A172 (cell line): Measurements from ENCODE around the gene TRIO. TPM values are rescaled to one million over a fixed set of nuclear protein-coding genes. Genes with fewer than 3 reads are reported as not detected.
A peak's percentile ranks its signal among the peaks of the same experiment; 100 is the strongest.

Source experiments
- DNase-seq: peaks from one replicate; pipeline ENCODE4 v3.0.0-alpha.2; 2015; ENCODE audit warnings: low spot score
- total RNA-seq: library from RNA; depleted of rRNA; stranded (reverse); fragments of >200 nt; shearing (Covaris generic); gene quantifications from 2 replicates; pipeline ENCODE4 v1.2.3, GENCODE V29; 2014

TRIO gene
- total RNA-seq, 1 experiment from 2014 or later: 180 TPM

DNA sequence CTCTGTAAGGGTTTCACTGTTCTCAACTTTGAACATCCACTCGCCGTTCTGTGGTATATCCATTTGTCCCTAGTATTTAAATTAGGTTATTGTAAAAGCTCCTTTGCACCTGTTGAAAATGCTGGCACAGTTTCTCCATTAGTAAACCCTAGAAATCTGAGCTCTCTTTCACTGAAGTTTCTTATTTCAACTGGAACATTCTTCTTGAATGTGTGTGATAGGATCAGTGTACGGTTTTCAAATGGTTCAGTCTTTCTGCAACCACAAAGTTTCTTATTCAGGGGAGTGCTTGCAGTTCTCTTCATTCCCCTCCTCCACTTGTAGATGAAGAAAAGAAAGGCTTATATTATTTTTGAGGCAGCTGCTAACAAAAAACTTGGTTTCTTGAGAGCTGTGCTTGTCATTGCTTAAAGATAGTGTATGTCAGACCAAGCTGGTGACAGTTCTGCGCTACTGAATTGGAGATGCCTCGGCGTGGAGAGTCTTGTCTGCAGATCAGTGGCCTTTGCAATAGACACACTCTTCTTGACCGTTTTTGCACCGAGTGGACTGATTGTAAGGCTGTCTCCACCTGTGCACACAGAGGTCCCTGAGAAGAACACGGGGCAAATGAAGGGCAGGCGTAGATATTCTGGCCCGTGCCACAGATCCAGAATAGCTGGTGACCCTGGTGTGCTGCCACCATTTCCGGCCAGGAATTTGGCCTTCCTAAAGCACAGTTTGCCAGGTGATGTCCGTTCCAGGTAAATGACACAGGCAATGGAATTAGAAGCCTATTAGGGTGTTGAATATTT lies 102.2 kb downstream of the TRIO start:
- no peak for DNase-seq

- no peak for DNase-seq
Measured at GRCh38 chr5:14246350-14247053, 103.4 kb downstream of the TRIO start.

- no peak for DNase-seq
Measured at GRCh38 chr5:14247054-14247386, 103.9 kb downstream of the TRIO start.

DNA sequence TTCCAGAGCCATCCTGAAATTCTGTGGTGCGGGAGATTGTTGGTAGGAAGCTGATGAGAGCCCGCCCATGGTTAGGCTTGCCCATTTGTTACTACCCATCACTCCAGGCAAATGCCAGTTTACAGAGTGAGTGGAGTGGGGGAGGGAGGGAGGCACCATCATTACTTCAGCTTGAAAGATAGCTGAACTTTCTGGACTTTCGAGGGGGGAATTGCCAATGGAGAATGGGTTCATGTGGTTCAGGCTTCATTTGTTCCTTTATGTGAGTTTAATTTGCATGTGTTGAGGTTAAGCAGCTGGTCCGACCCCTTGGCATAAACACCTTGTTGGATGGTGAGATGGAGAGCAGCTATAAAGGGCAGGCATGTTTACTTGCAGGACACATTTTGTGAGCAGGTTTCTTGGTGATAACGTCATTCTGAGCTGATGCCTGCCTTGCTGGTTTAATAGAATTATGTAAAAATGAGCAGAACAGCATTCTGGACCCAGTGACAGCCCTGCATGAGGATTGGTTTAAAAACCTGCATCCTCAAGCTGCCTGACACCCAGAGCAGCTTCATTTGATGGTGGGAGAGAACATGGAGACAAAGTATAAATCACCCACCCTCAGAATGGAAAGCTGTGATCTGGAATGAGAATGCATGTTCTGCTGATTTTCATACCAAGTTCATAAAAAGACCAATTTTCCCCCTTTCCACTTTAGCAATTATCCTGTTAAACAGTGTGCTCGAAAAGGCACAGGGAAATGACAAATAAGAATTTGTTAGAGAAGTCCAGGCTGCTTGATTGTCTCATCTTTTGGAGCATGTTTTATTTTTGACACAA lies 106.3 kb downstream of the TRIO start:
- no peak for DNase-seq

DNA sequence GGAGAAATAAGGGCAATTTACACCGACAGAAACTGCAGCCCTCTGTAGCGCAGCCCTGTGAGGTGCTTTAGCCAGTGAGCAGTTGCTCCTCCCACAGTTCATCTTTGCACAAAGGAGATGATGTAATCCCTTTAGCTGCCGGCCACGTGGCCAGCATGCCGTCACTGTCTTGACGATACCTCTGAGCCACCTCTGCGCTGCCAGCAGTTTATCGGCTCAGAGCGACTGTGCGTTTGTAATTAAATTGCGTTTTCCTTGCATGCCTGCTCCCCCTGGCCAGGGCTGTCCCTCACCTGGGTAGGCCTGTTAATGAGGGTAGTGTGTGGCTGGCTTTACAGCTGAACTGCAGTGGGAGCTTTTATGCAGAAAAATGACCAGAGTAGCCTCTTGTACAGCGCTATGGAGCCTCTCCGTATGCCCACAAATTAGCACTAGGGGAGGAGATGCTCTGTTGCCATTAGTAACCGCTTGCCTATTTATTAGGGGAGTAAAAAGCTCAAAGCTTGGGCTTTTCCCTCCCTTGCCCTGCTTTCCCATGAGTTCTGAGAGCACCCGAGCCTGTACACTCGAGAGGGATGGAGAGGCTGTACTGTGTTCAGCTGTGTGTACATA lies 107.0 kb downstream of the TRIO start:
- peak; percentile 94 for DNase-seq

DNA sequence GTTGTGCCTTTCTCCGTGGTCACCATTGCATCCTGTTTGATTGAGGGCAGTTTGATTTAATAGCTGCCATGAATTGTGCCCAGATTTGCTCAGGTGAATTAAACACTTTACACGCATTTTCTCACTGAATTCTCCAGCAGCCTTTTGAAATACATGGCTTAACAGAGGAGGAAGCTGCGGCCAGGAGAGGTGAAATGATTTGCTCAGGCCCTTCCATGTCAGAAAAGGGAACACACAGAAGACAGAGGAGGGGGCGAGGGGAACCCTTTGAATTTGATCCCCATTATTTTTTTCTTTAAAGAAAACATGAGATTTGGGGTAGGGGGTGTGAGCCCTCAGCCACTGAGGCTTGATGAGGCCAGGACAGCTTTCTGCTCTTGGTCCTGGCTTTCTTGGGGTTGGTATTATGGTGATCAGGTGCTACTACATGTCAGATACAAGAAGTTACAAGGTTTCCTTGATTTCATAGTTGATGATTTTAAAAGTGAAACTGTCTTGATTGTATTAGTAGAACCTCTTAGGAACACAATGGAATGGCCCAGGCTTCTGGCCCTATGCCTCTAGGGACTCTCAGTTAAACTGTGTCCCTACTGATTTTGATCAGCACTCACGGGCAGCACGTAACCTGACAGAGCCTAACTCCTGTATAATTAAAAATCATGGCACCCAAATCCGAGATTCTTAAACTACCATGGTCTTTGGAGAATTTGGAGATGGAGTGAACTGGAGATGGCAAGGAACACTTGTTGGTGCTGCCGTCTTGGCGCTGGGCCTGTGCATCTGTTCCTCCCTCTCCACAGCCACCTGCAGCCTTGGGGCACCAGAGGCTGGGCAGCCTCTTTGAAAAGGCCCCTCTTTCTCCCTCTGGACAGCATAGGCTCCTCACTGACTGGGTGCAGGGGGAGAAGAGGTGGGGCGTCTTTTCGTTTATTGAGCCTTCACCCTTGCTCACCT lies 107.9 kb downstream of the TRIO start:
- no peak for DNase-seq

GRCh38 chr5:14251733-14252132 lies 108.6 kb downstream of the TRIO start:
- DNase-seq: no peak

DNA sequence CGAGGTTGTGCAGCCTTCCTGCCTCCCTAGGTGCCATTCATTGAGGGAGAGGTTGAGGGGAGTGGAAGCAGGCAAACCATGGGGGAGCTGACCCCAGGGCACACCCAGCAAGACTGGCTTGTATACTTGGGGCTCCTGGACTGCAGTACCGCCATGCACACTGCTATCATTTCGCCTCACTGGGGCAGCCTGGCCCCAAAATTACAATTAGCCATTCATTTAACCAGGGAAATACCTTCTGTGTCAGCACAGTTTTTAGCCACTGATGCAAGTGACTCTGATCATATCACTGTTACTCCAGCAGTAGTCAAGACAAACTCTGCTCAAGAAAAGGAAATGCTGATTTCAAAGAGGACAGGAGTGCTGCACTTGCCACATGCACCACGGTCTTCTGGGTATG lies 109.7 kb downstream of the TRIO start:
- DNase-seq: no peak

DNA sequence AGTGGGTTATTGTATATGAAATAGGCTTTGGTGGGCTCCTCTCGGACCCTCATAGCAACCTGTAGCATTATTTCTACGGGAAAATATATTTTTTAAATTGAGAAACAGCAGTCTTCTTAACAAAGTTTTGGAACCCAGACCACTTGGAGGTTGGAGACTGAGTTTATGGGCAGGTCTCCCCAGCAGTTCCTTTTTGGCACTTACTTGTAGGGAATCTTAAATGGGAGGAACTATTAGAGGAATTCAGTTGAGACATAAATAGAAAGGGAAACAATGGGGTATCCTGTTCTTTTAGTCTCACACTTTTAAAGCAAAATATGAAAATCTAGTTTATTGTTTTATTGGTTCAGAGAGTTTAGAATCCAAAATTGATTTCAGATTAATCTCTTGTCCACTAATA lies 111.5 kb downstream of the TRIO start:
- no peak for DNase-seq

DNA sequence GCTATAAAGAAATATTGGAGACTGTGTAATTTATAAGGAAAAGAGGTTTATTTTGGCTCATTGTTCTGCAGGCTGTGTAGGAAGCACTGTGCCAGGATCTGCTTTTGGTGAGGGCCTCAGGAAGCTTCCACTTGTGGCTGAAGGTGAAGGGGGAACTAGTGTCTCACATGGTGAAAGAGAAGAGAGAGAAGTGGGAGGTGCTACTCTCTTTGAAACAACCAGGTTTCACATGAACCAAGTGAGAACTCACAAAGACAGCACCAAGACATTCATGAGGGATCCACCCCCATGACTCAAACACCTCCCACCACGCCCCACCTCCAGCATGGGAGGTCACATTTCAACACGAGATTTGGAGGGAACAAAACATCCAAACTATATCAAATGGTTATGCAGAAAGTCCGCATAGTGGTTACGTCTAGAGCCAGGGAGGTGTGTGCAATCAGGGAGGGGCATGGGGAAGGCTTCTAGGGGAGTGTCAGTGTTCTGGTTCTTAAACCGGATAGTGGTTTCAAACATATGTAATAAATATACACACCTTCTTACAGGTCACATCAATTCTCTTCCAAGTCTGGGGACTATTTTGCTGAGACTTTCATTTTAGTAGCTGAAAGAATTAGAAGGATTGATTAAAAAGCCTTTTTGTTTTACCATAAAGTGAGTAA lies 113.0 kb downstream of the TRIO start:
- no peak for DNase-seq

- DNase-seq: no peak
Measured at GRCh38 chr5:14256756-14257393, 113.7 kb downstream of the TRIO start.

DNA sequence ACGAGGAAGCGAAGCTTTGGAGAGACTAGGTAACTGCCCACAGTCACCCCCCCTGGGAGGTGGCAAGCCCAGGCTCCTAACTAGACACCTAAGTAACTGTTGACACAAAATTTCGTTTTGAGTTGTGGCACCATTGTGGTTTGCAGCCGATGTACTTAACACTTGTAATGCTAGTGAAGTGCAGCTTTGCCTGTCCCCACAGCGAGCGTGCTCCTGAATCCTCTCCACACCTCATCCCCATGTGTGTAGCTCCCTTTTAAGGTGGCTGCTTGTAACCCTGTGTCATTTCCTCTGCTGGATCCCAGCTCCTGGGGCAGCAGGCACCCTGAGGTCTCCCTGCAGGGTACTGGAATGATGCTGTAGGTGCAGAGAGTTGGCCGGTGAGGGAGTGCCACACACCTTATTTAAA lies 114.9 kb downstream of the TRIO start:
- DNase-seq: no peak

DNA sequence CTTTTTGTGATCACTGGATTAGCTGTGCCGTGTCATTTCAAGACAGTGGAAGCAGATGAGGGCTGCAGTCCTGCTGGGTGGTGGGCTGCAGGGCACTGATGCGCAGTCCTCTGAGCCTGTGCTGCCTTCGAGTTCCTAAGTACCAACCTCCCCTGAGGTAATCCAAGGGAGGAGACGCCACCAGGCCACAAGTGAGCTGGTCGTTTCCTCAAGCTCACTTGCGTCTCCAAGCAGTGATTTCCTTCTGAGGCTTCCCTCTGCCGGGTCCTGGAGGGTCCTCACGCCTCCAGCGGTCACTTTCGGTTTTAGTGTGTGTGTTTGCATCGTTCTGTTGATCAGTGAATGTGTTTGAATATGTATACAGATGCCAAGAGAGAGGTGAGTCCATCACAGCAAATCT lies 115.7 kb downstream of the TRIO start:
- no peak for DNase-seq

- DNase-seq: no peak
Measured at GRCh38 chr5:14260637-14261036, 117.5 kb downstream of the TRIO start.

GRCh38 chr5:14261235-14261634 lies 118.1 kb downstream of the TRIO start:
- DNase-seq: no peak

DNA sequence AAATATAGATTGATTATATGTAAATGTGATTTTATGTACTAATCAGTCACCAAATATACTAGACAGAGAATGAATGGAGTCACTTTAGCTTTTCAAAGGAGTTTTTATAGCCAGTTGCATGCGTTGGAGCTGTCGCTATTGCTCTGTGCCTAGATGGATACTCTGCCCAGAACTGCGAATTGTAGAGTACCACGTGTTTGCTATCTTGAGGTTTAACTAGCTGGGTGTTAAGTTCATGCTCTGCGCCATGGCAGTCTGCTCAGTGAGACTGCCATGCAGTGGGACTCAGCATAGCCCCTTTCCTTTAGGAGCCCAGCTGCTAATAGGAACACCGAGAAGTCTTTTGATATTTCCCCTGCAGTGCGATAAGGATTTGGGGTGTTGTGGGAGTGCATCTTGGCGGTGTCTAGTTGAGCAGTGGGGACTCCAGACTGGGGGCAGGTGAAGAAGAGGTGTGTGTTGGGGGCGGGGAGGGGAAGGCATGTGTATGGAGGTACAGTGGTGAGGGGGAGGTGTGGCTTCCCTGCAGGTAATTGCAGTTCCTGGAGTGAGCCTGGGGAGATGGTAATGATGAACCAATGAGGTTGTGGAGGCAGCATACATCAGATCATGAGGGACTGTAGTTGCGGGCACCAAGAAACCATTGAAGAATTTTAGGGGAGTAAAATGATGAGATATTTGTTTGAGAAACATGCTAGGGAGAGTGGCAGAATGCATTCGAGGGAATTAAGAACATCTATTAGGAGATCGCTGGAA lies 118.9 kb downstream of the TRIO start:
- DNase-seq: no peak

- no peak for DNase-seq
Measured at GRCh38 chr5:14263113-14263512, 120.0 kb downstream of the TRIO start.

- DNase-seq: no peak
Measured at GRCh38 chr5:14263699-14264098, 120.6 kb downstream of the TRIO start.

- DNase-seq: peak; percentile 96
Measured at GRCh38 chr5:14264605-14265316, 121.6 kb downstream of the TRIO start.
